ENCODE measurements around the gene DUS1L.

- TF ChIP-seq POLR2A (IDR thresholded peaks at IDR 0.05) (no peak), CTCF (IDR thresholded peaks at IDR 0.05) (no peak)
Measured at GRCh38 chr17:82076018-82076784, 10.6 kb upstream of the DUS1L start.
